Mucosa of descending colon (tissue), 3 donors: ENCODE measurements around the gene CRMP1. TPM values are rescaled to one million over a fixed set of nuclear protein-coding genes. Genes with fewer than 3 reads are reported as not detected.
"Not testable (repeated sequence)": the region's sequence is repeated elsewhere in the genome, so short reads cannot be mapped to it uniquely, and the experiment has no call there.

ENCODE experiments used
- ATAC-seq: fragments of 200-7000 bp; cut with Tn5 transposase; one replicate; pipeline ENCODE4 v1.9.1; 2020; ENCODE audit warnings: mild to moderate bottlenecking, moderate library complexity
- DNase-seq, 3 donors: peaks; one replicate each; pipeline ENCODE4 v3.0.0-alpha.2; 2020
- H3K36me3 ChIP-seq: fragments of 200-600 bp; one replicate; pipeline ENCODE4 v1.8.0; 2021; ENCODE audit warnings: low read depth, mild to moderate bottlenecking
- H3K4me1 ChIP-seq: fragments of 200-600 bp; one replicate; pipeline ENCODE4 v1.8.0; 2021; ENCODE audit warnings: low read depth, mild to moderate bottlenecking
- H3K4me3 ChIP-seq: fragments of 200-600 bp; one replicate; pipeline ENCODE4 v1.8.0; 2021; ENCODE audit warnings: mild to moderate bottlenecking
- H3K9me3 ChIP-seq: fragments of 200-600 bp; one replicate; pipeline ENCODE4 v1.8.0; 2021; ENCODE audit warnings: mild to moderate bottlenecking
- CTCF ChIP-seq: fragments of 200-600 bp; IDR thresholded peaks from one replicate; pipeline ENCODE4 v1.8.0; 2022; ENCODE audit warnings: antibody characterized with exemption, mild to moderate bottlenecking
- intact Hi-C, 2 donors: fragments of 100-400 bp; cut with DNase I in 1 of 2; cut with micrococcal nuclease in 1 of 2; formaldehyde crosslinking; loops; one replicate each; pipeline versions ENCODE4 v1.11.0 to v1.11.1; 2022; cut with DNase I, micrococcal nuclease
- total RNA-seq, 3 donors: library from RNA; stranded (reverse); fragmentation: NEBNext Ultra II Directional in 2 of 3; extraction: Animal tissue kit (Norgen Biotek cat#: 25700) in 2 of 3; gene quantifications; one replicate each; pipeline versions ENCODE4 v1.2.1 to v1.2.4, GENCODE V29; 2021 to 2023
- donor health status: DM: no; HTN: no; CAD: no; lungs with moderate emphysema.
- donor health status: DM: no; HTN: no; CAD: no.
- donor health status: DM: no; HTN: yes; CAD: no.

CRMP1 gene
- total RNA-seq, 3 donors from 2014 or later, result 0.58 to 4.4 (median 1.0) TPM

GRCh38 chr4:5812506-5813229 lies 80.2 kb downstream of the CRMP1 start:
- H3K9me3 ChIP-seq, result no peaks in the 10 kb centered on the region
- no peaks in the 10 kb centered on the region for H3K36me3 ChIP-seq
- H3K4me3 ChIP-seq, result no peak overlapping the region
- intact Hi-C loops, result no loop called here
- ATAC-seq (peak; percentile 51), DNase-seq (peak in 1 of 3 donors; percentile 11)
- peak; percentile 28 for TF ChIP-seq CTCF
- no peaks in the 10 kb centered on the region for H3K4me1 ChIP-seq

- H3K9me3 ChIP-seq, H3K4me3 ChIP-seq, H3K36me3 ChIP-seq, intact Hi-C loops, DNase-seq, H3K4me1 ChIP-seq, ATAC-seq: not testable (repeated sequence)
Measured at GRCh38 chr4:5812057-5812456, 80.8 kb downstream of the CRMP1 start.

GRCh38 chr4:5810770-5811430 lies 82.0 kb downstream of the CRMP1 start:
- TF ChIP-seq CTCF, result no peak
- DNase-seq (no peak), ATAC-seq (no peak)
- H3K9me3 ChIP-seq, result no peaks in the 10 kb centered on the region
- H3K4me3 ChIP-seq, result no peak overlapping the region
- intact Hi-C loops, result no loop called here
- H3K4me1 ChIP-seq, result no peaks in the 10 kb centered on the region
- H3K36me3 ChIP-seq, result no peaks in the 10 kb centered on the region

- H3K36me3 ChIP-seq, result no peaks in the 10 kb centered on the region
- intact Hi-C loops, result no loop called here
Measured at GRCh38 chr4:5810151-5810550, 82.7 kb downstream of the CRMP1 start.

GRCh38 chr4:5809216-5809776 lies 83.6 kb downstream of the CRMP1 start:
- no peaks in the 10 kb centered on the region for H3K4me1 ChIP-seq
- DNase-seq (no peak), ATAC-seq (no peak)
- no peak overlapping the region for H3K4me3 ChIP-seq
- H3K9me3 ChIP-seq, result no peaks in the 10 kb centered on the region
- intact Hi-C loops, result no loop called here
- no peak for TF ChIP-seq CTCF
- no peaks in the 10 kb centered on the region for H3K36me3 ChIP-seq

More at GRCh38 chr4:5810151-5810550, 82.7 kb downstream of the CRMP1 start:
- no peak overlapping the region for H3K4me3 ChIP-seq
- H3K9me3 ChIP-seq, result no peaks in the 10 kb centered on the region
- DNase-seq, result no peak
- no peak for TF ChIP-seq CTCF
- no peaks in the 10 kb centered on the region for H3K4me1 ChIP-seq
- ATAC-seq, result no peak

GRCh38 chr4:5808081-5808741 lies 84.7 kb downstream of the CRMP1 start:
- no peak for TF ChIP-seq CTCF
- intact Hi-C loops, result no loop called here
- Histone ChIP-seq H3K36me3 (no peaks in the 10 kb centered on the region), H3K4me3 (no peak overlapping the region), H3K9me3 (no peaks in the 10 kb centered on the region), H3K4me1 (no peaks in the 10 kb centered on the region)
- DNase-seq (no peak), ATAC-seq (no peak)
